Endodermal cell (in vitro differentiated cells): ENCODE measurements around the gene SPAG17. TPM values are rescaled to one million over a fixed set of nuclear protein-coding genes. Genes with fewer than 3 reads are reported as not detected.

ENCODE experiments used
- DNase-seq: peaks from one replicate; pipeline ENCODE4 v3.0.0-alpha.2; 2017
- H3K27ac ChIP-seq: 2 replicates; pipeline ENCODE4 v1.5.1; 2013; ENCODE audit warnings: mild to moderate bottlenecking, low read depth, low read length, moderate library complexity
- H3K27me3 ChIP-seq: 2 replicates; pipeline ENCODE4 v1.6.1; 2013; ENCODE audit warnings: mild to moderate bottlenecking, low read length, moderate library complexity; ENCODE audit not compliant: insufficient read depth, control insufficient read depth, poor library complexity, severe bottlenecking
- H3K36me3 ChIP-seq: 2 replicates; pipeline ENCODE4 v1.7.0; 2013; ENCODE audit warnings: mild to moderate bottlenecking, low read length, moderate library complexity; ENCODE audit not compliant: control insufficient read depth, insufficient read depth
- H3K4me1 ChIP-seq: one replicate; pipeline ENCODE4 v1.7.0; 2013; ENCODE audit warnings: low read length; ENCODE audit not compliant: control insufficient read depth, insufficient read depth
- H3K4me3 ChIP-seq: 2 replicates; pipeline ENCODE4 v1.5.1; 2013; ENCODE audit warnings: mild to moderate bottlenecking, low read length, moderate library complexity
- H3K9ac ChIP-seq: 2 replicates; pipeline ENCODE4 v1.6.1; 2013; ENCODE audit warnings: mild to moderate bottlenecking, low read length, moderate library complexity; ENCODE audit not compliant: poor library complexity, severe bottlenecking; ENCODE audit errors: extremely low read depth
- H3K9me3 ChIP-seq: 2 replicates; pipeline ENCODE4 v1.6.1; 2013; ENCODE audit warnings: mild to moderate bottlenecking, low read length, moderate library complexity; ENCODE audit not compliant: control insufficient read depth
- H3K27ac Mint-ChIP-seq: 2 replicates; pipeline ENCODE4 v1.8.0; 2020; ENCODE audit warnings: mixed read lengths
- H3K27me3 Mint-ChIP-seq: 2 replicates; pipeline ENCODE4 v1.8.0; 2021; ENCODE audit warnings: mild to moderate bottlenecking, mixed read lengths; ENCODE audit not compliant: insufficient read depth
- H3K36me3 Mint-ChIP-seq: 2 replicates; pipeline ENCODE4 v1.8.0; 2020; ENCODE audit warnings: low read depth, mixed read lengths
- H3K4me1 Mint-ChIP-seq: 2 replicates; pipeline ENCODE4 v1.8.0; 2020; ENCODE audit warnings: mixed read lengths
- H3K4me3 Mint-ChIP-seq: 2 replicates; pipeline ENCODE4 v1.8.0; 2020; ENCODE audit warnings: mild to moderate bottlenecking, moderate library complexity, mixed read lengths
- H3K9me3 Mint-ChIP-seq: 2 replicates; pipeline ENCODE4 v1.8.0; 2020; ENCODE audit warnings: mild to moderate bottlenecking, mixed read lengths
- CTCF ChIP-seq: fragments of 200-600 bp; sonication (generic); conservative IDR thresholded peaks from 2 replicates; pipeline ENCODE4 v1.5.0; 2021; ENCODE audit warnings: antibody characterized with exemption, mild to moderate bottlenecking
- WGBS, 2 experiments: methylation state at CpG; one replicate each; pipeline versions ENCODE4 v1.1.5 to v1.1.7; 2013; ENCODE audit warnings: missing lambda C conversion rate in 2 of 2, mixed read lengths in 1 of 2; ENCODE audit not compliant: insufficient coverage in 1 of 2, insufficient read length in 1 of 2; 5-methylcytosine and 5-hydroxymethylcytosine counted together
- total RNA-seq, 2 donors: library from RNA; stranded (reverse); fragmentation: NEBNext Ultra II Directional in 1 of 2; extraction: Animal tissue kit (Norgen Biotek cat#: 25700) in 1 of 2; gene quantifications; 2 replicates in 1 of 2; 3 replicates in 1 of 2; pipeline ENCODE4 v1.2.1, GENCODE V29; 2021

The SPAG17 gene
- total RNA-seq, 2 donors from 2014 or later: 5.0 to 6.3 TPM

- 92 to 94% methylated on average over 3 to 8 of the region's 8 CpGs for WGBS, 2 experiments
- Mint-ChIP-seq H3K36me3 (no peaks in the 10 kb centered on the region), H3K27me3 (no peaks in the 10 kb centered on the region), H3K4me3 (no peak overlapping the region), H3K4me1 (peaks cover 10% of the 10 kb centered on the region), H3K27ac (no peak overlapping the region), H3K9me3 (peaks cover 6% of the 10 kb centered on the region)
- TF ChIP-seq CTCF: no peak
- Histone ChIP-seq H3K4me3 (no peak overlapping the region), H3K27ac (no peak overlapping the region), H3K9ac (no peak overlapping the region), H3K27me3 (no peaks in the 10 kb centered on the region), H3K36me3 (no peaks in the 10 kb centered on the region), H3K9me3 (no peaks in the 10 kb centered on the region), H3K4me1 (peaks cover 2% of the 10 kb centered on the region)
- DNase-seq: no peak
Measured at GRCh38 chr1:118136187-118136941, 48.7 kb downstream of the SPAG17 start.

- 95 to 100% methylated on average over 2 to 5 of the region's 5 CpGs for WGBS, 2 experiments
Measured at GRCh38 chr1:118132000-118132399, 53.0 kb downstream of the SPAG17 start.

DNA sequence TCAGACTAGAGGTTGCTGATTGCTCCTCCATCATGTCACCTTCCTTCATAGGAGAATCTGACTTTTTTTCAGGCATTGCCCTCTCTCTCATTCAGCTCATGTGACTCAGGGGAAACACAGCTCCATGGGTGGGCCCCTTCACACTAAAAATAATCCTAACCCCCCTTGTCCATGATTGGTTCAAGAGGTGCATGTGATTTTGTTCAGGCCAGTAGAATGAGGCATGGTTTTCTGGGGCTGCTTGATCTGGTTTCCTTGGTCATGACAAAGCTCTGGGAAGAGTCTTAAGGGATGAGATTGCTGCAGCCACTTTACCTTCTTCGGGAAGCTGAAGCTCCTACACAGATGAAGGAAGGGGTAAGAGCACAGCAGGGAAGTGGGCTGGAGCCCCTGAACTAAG lies 56.3 kb downstream of the SPAG17 start:
- no peaks in the 10 kb centered on the region for H3K36me3 Mint-ChIP-seq
- TF ChIP-seq CTCF: no peak
- H3K4me3 ChIP-seq: no peak overlapping the region
- no peak overlapping the region for H3K9ac ChIP-seq
- no peak for DNase-seq
- H3K4me1 Mint-ChIP-seq: no peaks in the 10 kb centered on the region
- H3K27ac ChIP-seq: no peak overlapping the region
- peaks cover 2% of the 10 kb centered on the region for H3K9me3 Mint-ChIP-seq
- H3K9me3 ChIP-seq: no peaks in the 10 kb centered on the region
- H3K27me3 Mint-ChIP-seq: no peaks in the 10 kb centered on the region
- H3K4me3 Mint-ChIP-seq: no peak overlapping the region
- H3K36me3 ChIP-seq: no peaks in the 10 kb centered on the region
- WGBS, 2 experiments: 80 to 90% methylated on average over 1 of the region's 1 CpG
- H3K4me1 ChIP-seq: no peaks in the 10 kb centered on the region
- no peak overlapping the region for H3K27ac Mint-ChIP-seq
- no peaks in the 10 kb centered on the region for H3K27me3 ChIP-seq

More at GRCh38 chr1:118132000-118132399, 53.0 kb downstream of the SPAG17 start:
- H3K9me3 ChIP-seq: no peaks in the 10 kb centered on the region
- H3K27ac ChIP-seq: no peak overlapping the region
- peaks cover 4% of the 10 kb centered on the region for H3K4me1 Mint-ChIP-seq
- no peaks in the 10 kb centered on the region for H3K36me3 ChIP-seq
- peaks cover 2% of the 10 kb centered on the region for H3K4me1 ChIP-seq
- no peaks in the 10 kb centered on the region for H3K9me3 Mint-ChIP-seq
- H3K27me3 Mint-ChIP-seq: no peaks in the 10 kb centered on the region
- H3K27me3 ChIP-seq: no peaks in the 10 kb centered on the region
- no peak for DNase-seq
- no peak overlapping the region for H3K9ac ChIP-seq
- no peak overlapping the region for H3K27ac Mint-ChIP-seq
- peak; percentile 9 for TF ChIP-seq CTCF
- H3K4me3 ChIP-seq: no peak overlapping the region
- no peak overlapping the region for H3K4me3 Mint-ChIP-seq
- no peaks in the 10 kb centered on the region for H3K36me3 Mint-ChIP-seq
